EH (cell line): ENCODE data around the gene PRPF8.
A peak's percentile ranks its signal among the peaks of the same experiment; 100 is the strongest.
"Not testable (repeated sequence)": the region's sequence is repeated elsewhere in the genome, so short reads cannot be mapped to it uniquely, and the experiment has no call there.

Experiments
- DNase-seq: peaks from one replicate; pipeline ENCODE4 v3.0.0-alpha.2; 2015; ENCODE audit warnings: low read depth

Gene PRPF8

GRCh38 chr17:1716076-1716911, 31.6 kb upstream of the PRPF8 start:
- DNase-seq, result peak; percentile 100

DNA sequence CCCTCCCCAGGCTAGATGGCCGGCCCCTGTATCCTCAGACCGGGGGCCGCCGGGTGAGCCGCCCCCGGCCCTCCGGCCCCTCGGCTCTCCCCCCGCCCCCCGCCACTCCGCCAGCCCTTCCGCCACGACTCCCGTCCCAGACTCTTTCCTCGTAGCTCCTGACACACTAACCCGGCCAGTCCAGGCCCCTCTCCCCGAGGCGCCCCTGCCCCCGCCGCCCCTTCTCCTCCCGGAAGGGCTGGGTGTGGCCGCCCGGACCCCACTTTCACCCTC, 31.1 kb upstream of the PRPF8 start:
- DNase-seq, result no peak

DNA sequence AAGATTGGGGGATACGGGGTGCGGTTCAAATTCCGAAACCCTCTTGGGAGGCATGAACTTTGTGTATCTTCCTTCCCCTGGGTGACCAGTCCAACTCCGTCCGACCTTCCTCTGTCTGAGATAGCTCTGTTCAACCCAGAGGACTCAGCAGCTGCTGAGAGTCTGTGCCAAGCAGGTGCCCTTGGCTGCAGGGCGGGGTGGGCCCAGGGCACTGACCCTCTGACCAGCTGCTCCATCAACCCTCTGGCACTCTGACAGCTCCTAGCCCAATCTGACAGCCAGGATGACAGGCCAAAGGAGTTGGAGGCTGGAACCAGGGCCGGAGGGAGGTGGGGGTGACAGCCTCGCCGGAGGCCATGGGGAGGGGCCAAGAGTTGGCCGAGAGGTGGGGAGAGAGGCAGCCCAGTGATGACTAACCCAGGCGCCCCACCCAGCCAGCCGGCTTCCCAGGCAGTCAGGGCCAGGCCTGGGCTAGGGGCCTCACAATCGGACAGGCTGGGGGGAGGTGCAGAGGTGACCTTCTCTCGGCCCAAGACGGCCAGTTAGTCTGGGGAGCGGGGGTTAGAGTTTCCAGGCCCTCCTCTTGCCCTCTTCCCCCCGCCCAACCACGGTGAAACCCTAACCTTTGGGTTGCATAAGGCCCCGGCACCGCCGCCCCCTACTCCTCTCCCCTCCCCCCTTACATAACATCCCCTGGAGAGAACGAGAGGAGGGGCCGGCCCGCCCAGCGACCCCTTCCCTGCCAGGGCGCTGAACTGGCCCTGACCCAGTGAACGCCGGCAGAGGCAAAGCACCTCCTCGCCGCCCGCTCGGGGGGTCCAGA, 30.5 kb upstream of the PRPF8 start:
- DNase-seq, result peak; percentile 96

- DNase-seq, result peak; percentile 99
Measured at GRCh38 chr17:1714427-1714979, 29.8 kb upstream of the PRPF8 start.

GRCh38 chr17:1713878-1714426, 29.3 kb upstream of the PRPF8 start:
- peak; percentile 50 for DNase-seq

GRCh38 chr17:1713160-1713877, 28.7 kb upstream of the PRPF8 start:
- DNase-seq, result peak; percentile 22

DNA sequence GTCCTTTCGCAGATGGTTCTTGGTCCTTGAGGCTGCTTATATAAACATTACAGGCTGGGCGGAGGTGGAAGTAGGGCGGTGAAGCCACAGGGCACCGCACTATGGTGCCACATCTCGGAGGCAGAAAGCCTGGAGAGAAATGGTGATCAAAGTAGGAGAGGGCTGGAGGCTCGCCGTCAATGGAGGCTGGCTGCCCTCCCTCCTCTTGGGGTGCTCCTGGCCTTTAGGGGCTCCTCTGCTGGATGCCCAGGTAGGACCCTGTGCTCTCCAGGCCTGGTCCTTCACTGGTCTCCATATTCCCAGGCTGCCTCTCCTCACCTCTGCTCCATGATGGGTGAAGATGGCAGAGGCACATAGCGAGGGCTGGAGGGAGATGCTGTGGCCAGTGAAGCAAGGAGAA, 27.6 kb upstream of the PRPF8 start:
- DNase-seq, result peak; percentile 6

- peak; percentile 24 for DNase-seq
Measured at GRCh38 chr17:1711804-1712203, 27.1 kb upstream of the PRPF8 start.

DNA sequence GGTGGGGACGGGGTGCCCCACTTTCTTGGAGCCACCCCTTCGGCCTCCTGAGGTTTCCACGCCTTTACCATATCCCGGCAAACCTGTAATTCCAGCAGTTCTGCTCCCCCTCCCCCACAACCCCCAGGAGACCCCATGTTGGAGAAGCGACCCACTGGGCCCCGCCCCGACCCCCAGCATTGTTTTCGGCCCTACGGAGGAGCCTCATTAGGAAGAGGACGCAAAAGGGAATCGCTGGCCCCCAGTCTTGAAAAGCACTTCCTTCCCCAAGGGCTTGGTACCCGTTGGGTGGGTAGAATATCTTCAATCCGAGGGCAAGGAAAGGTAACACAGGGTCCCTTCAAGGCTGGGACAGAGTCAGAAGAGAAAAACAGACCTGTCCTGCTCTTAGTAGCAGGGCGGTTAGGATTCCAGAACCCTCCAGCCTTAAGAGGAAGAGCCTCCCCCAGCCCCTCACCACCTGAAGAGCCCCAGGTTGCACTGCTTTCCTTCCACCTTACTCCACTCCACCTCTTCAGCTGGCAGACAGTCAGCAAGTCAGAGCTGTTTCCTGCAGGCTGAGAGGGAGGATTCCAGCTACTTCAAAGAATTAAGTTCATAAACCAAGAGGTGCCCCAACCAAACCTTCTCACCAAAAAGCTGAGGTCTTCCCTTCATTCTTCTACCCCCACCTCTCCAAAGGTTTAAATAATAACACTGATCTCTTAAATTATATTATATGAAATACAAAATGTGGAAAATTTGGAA, 26.3 kb upstream of the PRPF8 start:
- DNase-seq, result peak; percentile 59

DNA sequence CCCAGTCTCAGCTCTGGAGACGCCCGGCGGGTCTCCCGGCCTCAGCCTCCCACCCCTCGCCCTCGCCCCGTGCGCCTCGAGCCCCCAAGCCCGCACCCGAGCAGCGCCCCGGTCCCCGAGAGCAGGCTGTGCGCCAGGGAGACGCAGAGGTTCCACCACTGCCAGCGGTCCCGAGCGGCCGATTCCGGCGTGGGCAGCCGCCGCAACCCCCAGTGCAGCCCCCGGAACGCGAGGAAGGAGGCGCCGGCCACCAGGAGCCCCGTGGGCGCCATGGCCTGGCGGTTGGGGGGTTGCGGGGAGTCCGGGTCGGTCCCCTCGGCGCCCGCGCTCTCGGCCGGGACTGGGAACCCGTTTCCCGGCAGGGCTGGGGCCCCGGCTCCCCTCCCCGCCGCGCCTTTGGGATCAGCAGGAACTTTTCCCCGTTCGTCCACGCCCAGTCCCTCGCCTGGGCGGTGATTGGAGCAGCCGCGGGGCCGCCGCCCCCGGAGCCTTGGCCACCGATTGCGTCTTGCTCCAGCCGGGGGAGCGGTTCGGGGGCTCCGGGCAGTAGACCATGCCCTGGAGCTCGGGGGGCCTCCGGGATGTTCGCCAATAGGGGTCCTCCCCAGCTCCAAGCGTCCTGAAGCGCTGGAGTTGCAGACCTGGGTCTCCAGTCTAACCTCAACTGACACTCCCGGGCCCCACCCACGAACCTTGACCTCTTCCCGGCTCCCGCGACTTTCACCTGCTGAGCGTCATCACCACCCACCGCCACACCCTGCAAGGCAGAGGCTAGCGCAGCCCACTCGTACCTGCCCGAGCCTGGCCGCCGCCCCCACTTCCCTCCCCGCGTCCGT, 25.5 kb upstream of the PRPF8 start, which contains the start of gene TLCD2:
Gene TLCD2, minus strand, starts transcription at position 407 of the 836 bp plus-strand sequence. Its CDS starts 135 bp downstream, at position 272.
- peak; percentile 82 for DNase-seq

- DNase-seq, result peak; percentile 56
Measured at GRCh38 chr17:1709403-1709951, 24.8 kb upstream of the PRPF8 start.

GRCh38 chr17:1708791-1709346, 24.2 kb upstream of the PRPF8 start:
- not testable (repeated sequence) for DNase-seq

GRCh38 chr17:1707107-1707506, 22.4 kb upstream of the PRPF8 start:
- DNase-seq, result no peak

DNA sequence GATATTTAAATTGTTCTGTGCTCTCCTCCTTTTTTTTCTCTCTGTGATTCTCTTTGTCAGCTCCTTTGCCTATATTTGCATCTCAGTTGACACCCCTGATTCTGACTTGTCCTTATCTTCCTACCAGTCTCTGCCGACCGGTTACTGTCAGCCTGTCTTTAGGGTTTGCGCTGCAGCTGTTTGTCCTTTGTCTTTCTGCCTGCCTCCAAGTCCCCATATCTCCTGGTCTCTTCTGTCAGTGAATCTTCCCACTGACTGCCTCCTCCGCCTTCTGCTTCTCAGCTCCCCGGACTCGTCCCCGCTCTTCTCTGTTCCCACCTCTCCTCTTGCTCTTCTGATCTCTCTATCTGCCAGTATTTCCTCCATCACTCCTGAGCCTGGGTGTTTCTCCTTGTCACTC, 20.3 kb upstream of the PRPF8 start:
- DNase-seq, result no peak

- DNase-seq, result peak; percentile 19
Measured at GRCh38 chr17:1703063-1703462, 18.4 kb upstream of the PRPF8 start.

- DNase-seq, result not testable (repeated sequence)
Measured at GRCh38 chr17:1699891-1700290, 15.2 kb upstream of the PRPF8 start.

- no peak for DNase-seq
Measured at GRCh38 chr17:1697681-1698080, 13.0 kb upstream of the PRPF8 start.

- no peak for DNase-seq
Measured at GRCh38 chr17:1695365-1695764, 10.7 kb upstream of the PRPF8 start.

GRCh38 chr17:1693339-1693738, 8.7 kb upstream of the PRPF8 start:
- peak; percentile 53 for DNase-seq
